Thoracic aorta (tissue), 2 donors: ENCODE measurements around the gene SH2D3A. TPM values are rescaled to one million over a fixed set of nuclear protein-coding genes. Genes with fewer than 3 reads are reported as not detected.

Experiments used
- ATAC-seq: fragments of 150-250 bp; one replicate; pipeline ENCODE4 v1.8.0; 2017; ENCODE audit warnings: low read depth; ENCODE audit not compliant: insufficient number of reproducible peaks, low FRiP score
- DNase-seq: peaks from one replicate; pipeline ENCODE4 v3.0.0-alpha.2; 2020; ENCODE audit warnings: low spot score
- H3K27ac ChIP-seq, 2 donors: fragments of 200-600 bp; sonication (generic); 1 replicate in 1 of 2; 2 replicates in 1 of 2; pipeline ENCODE4 v1.5.1; 2016; ENCODE audit warnings: mild to moderate bottlenecking in 2 of 2, moderate library complexity in 2 of 2
- H3K27me3 ChIP-seq: fragments of 200-600 bp; sonication (generic); replicated peaks from 2 replicates; pipeline ENCODE4 v1.6.0; 2016; ENCODE audit warnings: mild to moderate bottlenecking; ENCODE audit not compliant: insufficient read depth
- H3K36me3 ChIP-seq: fragments of 200-600 bp; sonication (generic); one replicate; pipeline ENCODE4 v1.5.1; 2016
- H3K4me1 ChIP-seq, 2 donors: fragments of 200-600 bp; sonication (generic); 1 replicate in 1 of 2; 2 replicates in 1 of 2; pipeline versions ENCODE4 v1.5.1 to v1.6.0; 2016; ENCODE audit warnings: low read depth in 2 of 2, mild to moderate bottlenecking in 1 of 2; ENCODE audit not compliant: control insufficient read depth in 1 of 2
- H3K4me3 ChIP-seq: fragments of 200-600 bp; sonication (generic); 2 replicates; pipeline ENCODE4 v1.5.1; 2016; ENCODE audit warnings: mild to moderate bottlenecking
- H3K9me3 ChIP-seq: fragments of 200-600 bp; sonication (generic); 2 replicates; pipeline ENCODE4 v1.5.1; 2016
- total RNA-seq, 2 donors: library from RNA; depleted of rRNA; stranded (reverse); fragments of >200 nt; gene quantifications; one replicate each; pipeline versions ENCODE4 v1.1.0 to v1.2.3, GENCODE V29; 2016
- TF ChIP-seq, protein P1 (sequence below): fragments of 200-600 bp; sonication (generic); IDR thresholded peaks from one replicate; pipeline ENCODE4 v1.5.1; 2019; ENCODE audit warnings: antibody characterized with exemption

SH2D3A gene
- total RNA-seq, 2 donors from 2014 or later = 0.68 to 7.1 TPM

DNA sequence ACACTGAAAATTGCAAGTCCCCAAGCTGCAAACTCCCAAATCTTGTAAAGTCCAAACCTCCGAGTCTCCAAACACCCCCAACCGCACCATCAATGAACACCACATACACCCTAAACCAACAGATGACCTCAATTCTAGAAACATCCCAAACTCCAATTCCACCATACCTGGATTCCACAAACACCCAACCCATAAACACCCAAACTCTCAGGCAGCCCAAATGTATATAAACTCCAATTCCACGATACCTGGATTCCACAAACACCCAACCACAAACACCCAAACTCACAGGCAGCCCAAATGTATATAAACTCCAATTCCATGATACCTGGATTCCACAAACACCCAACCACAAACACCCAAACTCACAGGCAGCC, 47.3 kb downstream of the SH2D3A start:
- H3K4me1 ChIP-seq = peaks cover 4 to 5% of the 10 kb centered on the region in 2 donors
- H3K27ac ChIP-seq = no peak overlapping the region
- ATAC-seq = no peak
- H3K36me3 ChIP-seq = no peaks in the 10 kb centered on the region
- H3K27me3 ChIP-seq = no peaks in the 10 kb centered on the region
- no peaks in the 10 kb centered on the region for H3K9me3 ChIP-seq
- no peak for DNase-seq
- H3K4me3 ChIP-seq = no peak overlapping the region
- TF ChIP-seq, protein P1, sequence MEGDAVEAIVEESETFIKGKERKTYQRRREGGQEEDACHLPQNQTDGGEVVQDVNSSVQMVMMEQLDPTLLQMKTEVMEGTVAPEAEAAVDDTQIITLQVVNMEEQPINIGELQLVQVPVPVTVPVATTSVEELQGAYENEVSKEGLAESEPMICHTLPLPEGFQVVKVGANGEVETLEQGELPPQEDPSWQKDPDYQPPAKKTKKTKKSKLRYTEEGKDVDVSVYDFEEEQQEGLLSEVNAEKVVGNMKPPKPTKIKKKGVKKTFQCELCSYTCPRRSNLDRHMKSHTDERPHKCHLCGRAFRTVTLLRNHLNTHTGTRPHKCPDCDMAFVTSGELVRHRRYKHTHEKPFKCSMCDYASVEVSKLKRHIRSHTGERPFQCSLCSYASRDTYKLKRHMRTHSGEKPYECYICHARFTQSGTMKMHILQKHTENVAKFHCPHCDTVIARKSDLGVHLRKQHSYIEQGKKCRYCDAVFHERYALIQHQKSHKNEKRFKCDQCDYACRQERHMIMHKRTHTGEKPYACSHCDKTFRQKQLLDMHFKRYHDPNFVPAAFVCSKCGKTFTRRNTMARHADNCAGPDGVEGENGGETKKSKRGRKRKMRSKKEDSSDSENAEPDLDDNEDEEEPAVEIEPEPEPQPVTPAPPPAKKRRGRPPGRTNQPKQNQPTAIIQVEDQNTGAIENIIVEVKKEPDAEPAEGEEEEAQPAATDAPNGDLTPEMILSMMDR = no peak

DNA sequence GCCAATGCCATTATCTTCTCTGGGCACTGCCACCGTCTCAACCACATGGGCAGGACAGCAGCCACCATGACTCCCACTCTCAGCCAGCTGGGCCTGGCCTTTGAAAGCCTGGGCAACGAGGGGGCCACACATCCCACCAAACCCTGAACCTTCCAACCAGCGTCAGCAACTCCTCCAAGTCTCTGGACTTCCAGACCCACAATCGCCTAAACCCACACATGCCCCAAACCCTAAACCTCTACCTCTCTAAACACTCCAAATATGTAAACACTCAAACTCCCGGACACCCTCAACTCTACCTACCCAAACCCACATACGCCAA, 47.7 kb downstream of the SH2D3A start:
- DNase-seq (no peak), ATAC-seq (no peak)
- Histone ChIP-seq H3K27me3 (no peaks in the 10 kb centered on the region), H3K36me3 (no peaks in the 10 kb centered on the region), H3K9me3 (no peaks in the 10 kb centered on the region), H3K4me3 (no peak overlapping the region), H3K27ac (no peak overlapping the region), H3K4me1 (peaks cover 4 to 5% of the 10 kb centered on the region in 2 donors)
- TF ChIP-seq, protein P1 = no peak

DNA sequence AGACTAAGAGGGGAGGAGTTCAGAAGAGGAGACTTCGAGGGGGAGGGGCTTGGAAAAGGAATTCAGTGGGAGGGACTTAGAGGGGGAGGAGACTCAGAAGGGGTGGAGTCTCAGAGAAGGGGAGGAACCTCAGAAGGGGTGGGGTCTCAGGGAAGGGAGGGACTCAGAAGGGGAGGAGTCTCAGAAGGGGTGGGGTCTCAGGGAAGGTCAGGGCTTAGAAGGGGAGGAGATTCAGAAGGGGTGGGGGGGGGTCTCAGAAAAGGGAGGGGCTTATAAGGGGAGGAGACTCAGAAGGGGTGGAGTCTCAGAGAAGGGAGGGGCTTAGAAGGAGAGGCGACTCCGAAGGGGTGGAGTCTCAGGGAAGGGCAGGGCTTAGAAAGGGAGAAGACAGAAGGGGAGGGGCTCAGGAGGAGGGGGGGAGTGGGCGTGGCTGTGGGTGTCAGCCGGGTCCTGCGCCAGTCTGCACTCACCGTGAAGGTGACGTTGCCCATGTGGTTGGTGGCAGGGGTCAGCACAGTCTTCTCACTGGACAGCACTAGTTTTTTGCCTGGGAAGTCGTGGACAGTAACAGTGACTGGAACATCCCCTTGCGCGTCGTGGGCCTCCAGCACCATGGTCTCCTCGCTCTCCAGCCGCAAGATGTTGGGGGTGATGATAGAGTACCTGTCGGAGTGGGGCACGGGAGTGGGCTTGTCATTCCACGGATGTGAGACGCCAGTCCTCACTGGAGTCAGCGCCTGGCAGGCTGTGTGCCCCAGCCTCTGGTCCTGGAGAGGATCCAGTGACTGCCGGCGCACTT, 48.3 kb downstream of the SH2D3A start:
- no peak overlapping the region for H3K4me3 ChIP-seq
- no peaks in the 10 kb centered on the region for H3K9me3 ChIP-seq
- H3K4me1 ChIP-seq = peaks cover 4 to 5% of the 10 kb centered on the region in 2 donors
- DNase-seq = no peak
- H3K27ac ChIP-seq = no peak overlapping the region
- H3K36me3 ChIP-seq = no peaks in the 10 kb centered on the region
- TF ChIP-seq, protein P1 = no peak
- no peak for ATAC-seq
- no peaks in the 10 kb centered on the region for H3K27me3 ChIP-seq

DNA sequence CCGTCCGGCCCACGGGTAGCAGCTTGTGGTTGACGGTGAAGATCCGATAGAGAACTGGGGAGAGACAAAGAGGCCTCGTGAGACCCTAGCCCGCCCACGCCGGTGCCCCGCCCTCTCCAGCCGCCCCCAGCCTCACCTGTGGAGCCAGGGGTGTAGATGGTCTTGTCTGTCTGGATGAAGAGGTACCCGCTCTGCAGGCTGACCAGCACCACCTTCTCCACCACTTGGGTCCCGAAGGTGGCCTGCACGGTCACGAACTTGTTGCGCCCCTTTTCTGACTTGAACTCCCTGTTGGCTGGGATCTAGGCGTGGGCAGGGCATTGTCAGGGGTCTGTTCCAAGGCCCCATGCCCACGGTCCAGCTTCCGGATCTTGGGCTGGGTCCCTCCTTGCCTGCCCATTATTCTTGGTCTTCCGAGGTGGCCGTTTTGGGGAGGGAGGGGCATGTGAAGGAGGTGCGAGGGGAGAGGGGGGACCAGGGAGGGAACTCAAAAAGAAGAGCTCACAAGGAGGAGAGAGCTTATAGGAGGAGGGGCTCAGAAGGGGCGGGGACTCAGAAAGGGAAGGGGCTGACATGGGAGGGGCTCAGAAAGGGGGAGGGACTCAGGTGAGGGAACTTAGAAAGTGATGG, 49.0 kb downstream of the SH2D3A start:
- no peak for ATAC-seq
- no peaks in the 10 kb centered on the region for H3K9me3 ChIP-seq
- H3K4me3 ChIP-seq = no peak overlapping the region
- H3K36me3 ChIP-seq = no peaks in the 10 kb centered on the region
- H3K27me3 ChIP-seq = no peaks in the 10 kb centered on the region
- TF ChIP-seq, protein P1 = no peak
- no peak overlapping the region for H3K27ac ChIP-seq
- peaks cover 3 to 4% of the 10 kb centered on the region in 2 donors for H3K4me1 ChIP-seq
- no peak for DNase-seq

DNA sequence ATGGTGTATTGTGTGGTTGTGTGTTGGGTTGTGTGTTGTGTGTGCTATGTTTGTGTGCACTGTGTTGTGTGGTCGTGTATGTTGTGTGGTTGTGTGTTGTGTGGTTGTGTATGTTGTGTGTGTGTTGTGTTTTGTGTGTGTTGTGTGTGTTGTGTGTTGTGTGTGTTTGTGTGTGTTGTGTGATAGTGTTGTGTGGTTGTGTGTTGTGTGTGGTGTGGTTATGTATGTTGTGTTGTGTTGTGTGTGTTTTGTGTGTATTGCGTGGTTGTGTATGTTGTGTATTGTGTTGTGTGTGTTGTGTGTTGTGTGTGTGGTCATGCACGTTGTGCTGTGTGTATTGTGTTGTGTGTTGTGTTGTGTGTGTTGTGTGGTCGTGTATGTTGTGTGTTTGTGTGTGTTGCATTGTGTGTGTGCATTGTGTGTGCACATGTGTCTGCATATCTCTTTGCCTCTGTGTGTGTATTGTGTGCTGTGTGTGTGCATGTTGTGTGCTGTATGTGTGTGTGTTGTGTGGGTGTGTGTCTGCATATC, 49.7 kb downstream of the SH2D3A start:
- no peaks in the 10 kb centered on the region for H3K9me3 ChIP-seq
- H3K27ac ChIP-seq = no peak overlapping the region
- H3K4me3 ChIP-seq = no peak overlapping the region
- ATAC-seq (no peak), DNase-seq (no peak)
- no peaks in the 10 kb centered on the region for H3K27me3 ChIP-seq
- TF ChIP-seq, protein P1 = no peak
- H3K36me3 ChIP-seq = no peaks in the 10 kb centered on the region
- H3K4me1 ChIP-seq = no peaks in the 10 kb centered on the region
